GM12892 (cell line): ENCODE data around the gene UBL5.
"Not testable (repeated sequence)": the region's sequence is repeated elsewhere in the genome, so short reads cannot be mapped to it uniquely, and the experiment has no call there.

Source experiments
- DNase-seq: peaks from one replicate; pipeline ENCODE4 v3.0.0; 2011; ENCODE audit not compliant: insufficient read length
- FAIRE-seq: peaks from 2 replicates; lab custom pipeline; 2011; peaks lifted over from hg19 to GRCh38; lab: Jason Lieb, UNC
- POLR2A ChIP-seq: IDR thresholded peaks from 2 replicates; pipeline ENCODE4 v1.6.1; 2011; ENCODE audit warnings: low read depth, low read length, control low read depth
- POLR2AphosphoS5 ChIP-seq: IDR thresholded peaks from 2 replicates; pipeline ENCODE4 v1.6.1; 2011; ENCODE audit warnings: low read depth, low read length, control low read depth
- TAF1 ChIP-seq: IDR thresholded peaks from 2 replicates; pipeline ENCODE4 v1.6.1; 2011; ENCODE audit warnings: low read depth, mild to moderate bottlenecking, control low read depth, low read length, borderline replicate concordance

The UBL5 gene

GRCh38 chr19:9819596-9819909 is 8.2 kb upstream of the UBL5 start:
- DNase-seq (no peak), FAIRE-seq (no peak)
- TF ChIP-seq POLR2AphosphoS5 (0 out of 2 replicates have a peak, but pooled peaks have one; percentile 22), TAF1 (no peak)

DNA sequence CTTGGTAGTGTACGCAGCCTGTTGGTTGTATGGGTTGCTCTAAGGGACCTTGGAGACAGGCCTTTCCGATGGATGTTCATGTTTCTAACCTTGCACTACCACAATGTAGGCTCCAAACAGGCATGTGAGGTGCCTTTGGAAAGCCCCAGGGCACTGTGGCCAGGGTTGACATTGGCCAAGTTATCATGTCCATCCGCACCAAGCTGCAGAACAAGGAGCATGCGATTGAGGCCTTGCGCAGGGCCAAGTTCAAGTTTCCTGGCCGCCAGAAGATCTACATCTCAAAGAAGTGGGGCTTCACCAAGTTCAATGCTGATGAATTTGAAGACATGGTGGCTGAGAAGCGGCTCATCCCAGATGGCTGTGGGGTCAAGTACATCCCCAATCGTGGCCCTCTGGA is 7.7 kb upstream of the UBL5 start:
- DNase-seq, FAIRE-seq: not testable (repeated sequence)

GRCh38 chr19:9823816-9824215 is 3.9 kb upstream of the UBL5 start:
- no peak for TF ChIP-seq TAF1
- TF ChIP-seq POLR2A, result no peak
- no peak for TF ChIP-seq POLR2AphosphoS5
- FAIRE-seq, result no peak
- DNase-seq, result no peak

DNA sequence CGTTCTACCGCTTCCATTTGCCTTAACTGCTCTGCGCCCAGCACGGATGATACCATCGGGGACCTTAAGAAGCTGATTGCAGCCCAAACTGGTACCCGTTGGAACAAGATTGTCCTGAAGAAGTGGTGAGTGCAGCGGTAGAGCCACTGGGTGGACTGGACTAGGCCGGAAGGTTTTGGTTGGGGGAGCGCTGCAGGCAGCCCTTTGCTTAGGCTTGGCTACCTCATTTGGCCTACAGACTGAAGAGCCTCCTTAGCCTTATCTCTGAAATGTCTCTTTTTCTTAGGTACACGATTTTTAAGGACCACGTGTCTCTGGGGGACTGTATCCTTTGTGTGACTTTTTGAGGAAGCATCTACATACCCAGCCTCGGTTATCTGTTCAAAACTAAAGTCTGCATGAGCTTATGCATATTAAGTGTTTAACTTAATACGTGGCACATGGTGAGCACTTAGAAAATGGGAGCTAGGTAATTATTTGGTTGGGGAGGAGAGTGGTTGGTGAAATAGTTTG is 889 bp downstream of the UBL5 start:
- no peak for TF ChIP-seq TAF1
- no peak for TF ChIP-seq POLR2AphosphoS5
- TF ChIP-seq POLR2A, result no peak
- FAIRE-seq, result no peak

GRCh38 chr19:9834307-9834725 is 6.6 kb downstream of the UBL5 start:
- TF ChIP-seq POLR2AphosphoS5 (no peak), TAF1 (no peak), POLR2A (no peak)
- no peak for FAIRE-seq
- DNase-seq, result no peak

More for the DNA sequence above, 889 bp downstream of the UBL5 start:
- no peak for DNase-seq

- FAIRE-seq, result peak; percentile 95
- TF ChIP-seq POLR2A (peak; percentile 65; the same call in 1 of the 2 replicates), TAF1 (peak; percentile 72; the same call in 1 of the 2 replicates), POLR2AphosphoS5 (peak; percentile 32; the same call in 1 of the 2 replicates)
- DNase-seq, result peak; percentile 98
These were observed 7.2 kb downstream of the UBL5 start, which contains the start of gene PIN1 for GRCh38 chr19:9834726-9835506. PIN1 (plus strand) TSS chr19:9835318; CDS start chr19:9835345, 27 bp downstream.

DNA sequence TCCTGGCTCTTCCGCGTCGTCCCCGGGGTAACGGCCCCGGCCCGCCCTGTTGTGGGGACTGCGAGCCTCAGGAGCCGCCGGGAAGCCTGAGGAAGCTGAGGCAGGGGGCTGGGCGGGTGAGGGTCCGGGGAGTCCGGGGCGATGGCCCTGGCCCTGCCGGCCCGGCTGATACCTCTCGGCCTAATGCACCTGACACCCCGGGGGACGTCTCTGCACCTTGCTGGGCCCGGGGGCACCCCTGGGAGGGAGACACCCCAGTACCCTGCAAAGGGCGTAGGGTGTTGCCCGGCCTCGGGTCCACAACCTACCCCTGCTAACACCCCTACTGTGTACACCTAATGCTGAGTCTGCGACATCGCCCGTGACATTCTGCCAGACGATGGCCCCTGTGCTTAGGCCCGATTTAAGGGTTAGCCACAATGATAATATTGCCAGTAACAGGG is 7.8 kb downstream of the UBL5 start:
- DNase-seq, result no peak
- TF ChIP-seq POLR2AphosphoS5, result no peak
- TF ChIP-seq POLR2A, result no peak
- no peak for TF ChIP-seq TAF1
- no peak for FAIRE-seq

GRCh38 chr19:9836021-9836420 is 8.3 kb downstream of the UBL5 start:
- TF ChIP-seq POLR2AphosphoS5, result no peak
- no peak for TF ChIP-seq POLR2A
- TF ChIP-seq TAF1, result no peak
- DNase-seq (no peak), FAIRE-seq (no peak)

GRCh38 chr19:9838324-9838723 is 10.6 kb downstream of the UBL5 start:
- TF ChIP-seq TAF1 (no peak), POLR2AphosphoS5 (no peak), POLR2A (no peak)
- FAIRE-seq (no peak), DNase-seq (no peak)

DNA sequence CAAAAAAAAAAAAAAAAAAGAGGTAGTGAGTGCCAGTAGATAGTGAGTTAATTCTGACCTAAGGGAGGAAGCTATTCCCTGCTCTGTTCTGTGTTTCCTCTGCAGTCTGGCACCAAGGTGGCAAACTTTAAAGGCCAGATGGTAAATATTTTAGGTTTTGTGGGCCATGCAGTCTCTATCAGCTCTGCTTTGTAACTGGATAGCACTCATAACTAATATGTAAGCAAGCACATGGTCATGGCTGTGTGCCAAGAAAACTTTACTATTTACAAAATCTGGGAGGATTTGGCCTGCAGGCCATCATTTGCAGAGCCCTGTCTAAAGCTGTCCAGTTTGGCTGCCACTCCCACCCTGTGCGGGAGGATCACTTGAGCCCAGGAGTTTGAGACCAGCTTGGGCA is 11.7 kb downstream of the UBL5 start:
- DNase-seq, result no peak
- TF ChIP-seq TAF1 (no peak), POLR2AphosphoS5 (no peak), POLR2A (no peak)
- FAIRE-seq, result no peak

DNA sequence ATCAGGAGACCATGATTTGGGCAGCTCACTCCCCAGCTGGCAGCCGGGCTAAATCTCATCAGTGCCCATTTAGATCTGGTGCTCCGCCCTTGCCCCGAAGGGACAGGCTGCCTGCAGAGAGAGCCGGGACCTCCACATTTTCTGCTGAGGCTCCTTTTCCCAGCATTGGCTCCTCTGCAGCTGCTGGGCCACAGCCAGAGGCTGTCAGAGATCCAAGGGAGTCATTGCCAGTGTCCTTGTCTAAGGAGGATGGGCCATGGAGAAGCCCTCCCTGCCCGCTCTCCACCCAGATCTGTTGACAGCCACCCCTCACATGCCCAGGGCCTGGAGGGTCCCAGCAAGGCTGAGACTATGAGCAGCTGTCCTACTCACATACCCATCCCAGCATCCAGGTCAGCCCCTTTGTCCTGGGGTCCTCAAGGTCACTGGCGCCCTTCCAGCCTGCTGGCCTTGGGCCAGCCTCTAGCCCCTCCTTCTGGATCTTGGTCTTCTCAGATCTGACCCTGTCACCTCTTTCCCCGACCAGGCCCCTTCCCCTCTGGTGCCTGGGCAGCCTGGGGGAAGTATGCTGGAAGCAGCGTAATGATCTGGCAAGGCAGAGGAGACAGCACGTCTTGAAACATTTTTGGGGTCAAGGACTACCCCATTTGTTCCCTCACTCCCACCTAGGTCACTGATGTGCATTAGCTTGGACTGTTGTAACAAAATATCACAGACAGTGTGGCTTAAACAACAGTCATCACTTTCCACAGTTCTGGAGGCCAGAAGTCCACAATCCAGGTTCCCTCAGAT is 15.3 kb downstream of the UBL5 start:
- no peak for FAIRE-seq
- no peak for TF ChIP-seq POLR2AphosphoS5
- TF ChIP-seq TAF1, result no peak
- no peak for TF ChIP-seq POLR2A
- DNase-seq, result no peak

DNA sequence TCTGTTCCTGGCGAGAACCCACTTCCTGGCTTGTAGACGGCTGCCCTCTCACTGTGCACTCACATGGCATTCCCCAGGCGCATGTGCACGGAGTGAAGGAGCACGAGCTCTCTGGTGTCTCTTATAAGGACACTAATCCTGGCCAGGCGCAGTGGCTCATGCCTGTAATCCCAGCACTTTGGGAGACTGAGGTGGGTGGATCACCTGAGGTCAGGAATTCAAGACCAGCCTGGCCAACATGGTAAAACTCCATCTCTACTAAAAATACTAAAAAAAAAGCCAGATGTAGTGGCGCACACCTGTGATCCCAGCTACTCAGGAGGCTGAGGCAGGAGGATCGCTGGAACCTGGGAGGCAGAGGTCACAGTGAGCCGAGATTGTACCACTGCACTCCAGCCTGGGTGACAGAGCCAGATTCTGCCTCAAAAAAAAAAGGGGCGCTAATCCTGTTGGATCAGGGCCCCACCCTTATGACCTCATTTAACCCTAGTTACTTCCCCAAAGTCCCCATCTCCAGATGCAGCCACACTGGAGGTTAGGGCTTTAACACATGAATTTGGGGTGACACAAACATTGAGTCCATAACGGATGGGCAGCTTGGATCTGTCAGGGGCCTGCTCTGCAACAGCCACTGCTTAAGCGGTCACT is 16.0 kb downstream of the UBL5 start:
- not testable (repeated sequence) for DNase-seq, FAIRE-seq
